Measurements from ENCODE around the gene CPM. TPM values are rescaled to one million over a fixed set of nuclear protein-coding genes. Genes with fewer than 3 reads are reported as not detected.

Gene CPM
- total RNA-seq, 1 donor from 2014 or later = 41.7 TPM

DNA sequence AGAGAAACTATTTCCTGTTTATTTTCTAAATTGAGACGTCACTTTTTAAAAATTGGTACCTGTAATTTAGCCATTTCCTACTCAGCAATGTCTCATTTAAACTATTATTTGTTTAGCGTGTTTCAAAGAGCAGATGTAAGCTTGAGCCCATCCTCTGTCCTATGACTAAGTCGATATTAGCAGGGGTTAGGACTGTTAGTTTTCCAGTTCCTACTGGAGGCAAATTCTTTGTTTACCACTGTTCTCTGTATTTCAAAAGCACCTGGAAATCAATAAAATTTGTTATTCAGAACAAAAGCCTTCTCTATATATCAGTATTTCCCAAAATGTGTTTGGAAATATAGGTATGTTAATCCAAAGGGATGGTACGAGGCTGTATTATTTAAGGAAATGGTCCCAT lies 82.6 kb downstream of the CPM start:
- TF ChIP-seq, protein P1, sequence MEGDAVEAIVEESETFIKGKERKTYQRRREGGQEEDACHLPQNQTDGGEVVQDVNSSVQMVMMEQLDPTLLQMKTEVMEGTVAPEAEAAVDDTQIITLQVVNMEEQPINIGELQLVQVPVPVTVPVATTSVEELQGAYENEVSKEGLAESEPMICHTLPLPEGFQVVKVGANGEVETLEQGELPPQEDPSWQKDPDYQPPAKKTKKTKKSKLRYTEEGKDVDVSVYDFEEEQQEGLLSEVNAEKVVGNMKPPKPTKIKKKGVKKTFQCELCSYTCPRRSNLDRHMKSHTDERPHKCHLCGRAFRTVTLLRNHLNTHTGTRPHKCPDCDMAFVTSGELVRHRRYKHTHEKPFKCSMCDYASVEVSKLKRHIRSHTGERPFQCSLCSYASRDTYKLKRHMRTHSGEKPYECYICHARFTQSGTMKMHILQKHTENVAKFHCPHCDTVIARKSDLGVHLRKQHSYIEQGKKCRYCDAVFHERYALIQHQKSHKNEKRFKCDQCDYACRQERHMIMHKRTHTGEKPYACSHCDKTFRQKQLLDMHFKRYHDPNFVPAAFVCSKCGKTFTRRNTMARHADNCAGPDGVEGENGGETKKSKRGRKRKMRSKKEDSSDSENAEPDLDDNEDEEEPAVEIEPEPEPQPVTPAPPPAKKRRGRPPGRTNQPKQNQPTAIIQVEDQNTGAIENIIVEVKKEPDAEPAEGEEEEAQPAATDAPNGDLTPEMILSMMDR (conservative IDR thresholded peaks at IDR 0.05; ENCODE audit: low read depth, low read length) = no peak
- DNase-seq (ENCODE audit: low read depth) = no peak
- H3K4me3 ChIP-seq (ENCODE audit: low read depth, low read length) = no peak overlapping the region

DNA sequence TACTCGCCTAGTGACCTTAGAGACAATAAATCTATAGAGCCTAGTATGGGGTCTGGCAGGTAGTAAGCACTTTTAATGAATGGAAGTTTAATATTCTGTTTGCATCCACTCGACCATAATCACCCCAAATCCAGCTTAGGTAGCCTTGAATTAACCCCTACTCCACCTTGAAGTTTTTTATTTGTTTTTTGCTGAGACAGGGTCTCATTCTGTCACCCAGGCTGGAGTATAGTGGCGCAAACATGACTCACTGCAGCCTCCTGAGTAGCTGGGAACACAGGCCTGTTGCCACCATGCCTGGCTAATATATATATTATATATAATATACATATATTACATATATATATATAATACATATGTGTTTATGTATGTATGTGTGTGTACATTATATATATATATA lies 86.2 kb downstream of the CPM start:
- DNase-seq (ENCODE audit: low read depth) = no peak
- H3K4me3 ChIP-seq (ENCODE audit: low read depth, low read length) = no peak overlapping the region
- TF ChIP-seq, protein P1 (conservative IDR thresholded peaks at IDR 0.05; ENCODE audit: low read depth, low read length) = no peak

DNA sequence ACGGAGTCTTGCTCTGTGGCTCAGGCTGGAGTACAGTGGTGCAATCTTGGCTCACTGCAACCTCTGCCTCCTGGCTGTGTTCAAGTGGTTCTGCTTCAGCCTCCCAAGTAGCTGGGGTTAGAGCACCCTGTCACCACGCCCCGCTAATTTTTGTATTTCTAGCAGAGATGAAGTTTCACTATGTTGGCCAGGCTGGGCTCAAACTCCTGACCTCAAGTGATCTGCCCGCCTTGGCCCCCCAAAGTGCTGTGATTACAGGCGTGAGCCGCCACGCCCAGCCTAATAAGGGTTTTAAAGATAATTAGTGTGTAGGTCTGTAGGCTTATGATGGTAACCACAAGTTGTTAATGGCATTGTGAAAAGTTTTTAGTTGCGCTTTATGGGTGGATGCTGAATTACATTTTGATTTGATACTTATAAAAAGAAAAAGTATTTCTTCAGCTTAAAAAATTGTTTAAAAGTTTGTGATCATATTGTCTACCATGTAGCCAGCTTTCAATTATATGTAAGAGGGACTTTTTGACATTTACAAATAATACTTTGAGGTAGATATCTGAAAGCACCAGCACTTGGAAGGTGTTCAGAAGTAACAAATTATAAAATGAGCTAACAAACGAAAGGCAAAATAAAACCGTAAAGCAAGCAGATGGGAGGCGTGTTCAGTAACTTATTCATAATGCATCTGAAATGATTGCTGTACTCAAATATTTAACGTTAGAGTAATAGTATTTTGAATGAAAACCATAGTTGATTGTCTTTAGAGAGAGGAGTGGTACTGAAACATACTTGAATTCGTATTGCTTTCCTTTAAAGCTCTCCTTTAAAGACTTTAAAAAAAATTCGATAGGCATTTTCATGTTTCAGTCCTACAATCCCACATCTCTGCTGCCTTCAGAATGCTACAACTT lies 87.9 kb downstream of the CPM start:
- DNase-seq (ENCODE audit: low read depth) = no peak
- TF ChIP-seq, protein P1 (conservative IDR thresholded peaks at IDR 0.05; ENCODE audit: low read depth, low read length) = no peak
- no peak overlapping the region for H3K4me3 ChIP-seq (ENCODE audit: low read depth, low read length)

DNA sequence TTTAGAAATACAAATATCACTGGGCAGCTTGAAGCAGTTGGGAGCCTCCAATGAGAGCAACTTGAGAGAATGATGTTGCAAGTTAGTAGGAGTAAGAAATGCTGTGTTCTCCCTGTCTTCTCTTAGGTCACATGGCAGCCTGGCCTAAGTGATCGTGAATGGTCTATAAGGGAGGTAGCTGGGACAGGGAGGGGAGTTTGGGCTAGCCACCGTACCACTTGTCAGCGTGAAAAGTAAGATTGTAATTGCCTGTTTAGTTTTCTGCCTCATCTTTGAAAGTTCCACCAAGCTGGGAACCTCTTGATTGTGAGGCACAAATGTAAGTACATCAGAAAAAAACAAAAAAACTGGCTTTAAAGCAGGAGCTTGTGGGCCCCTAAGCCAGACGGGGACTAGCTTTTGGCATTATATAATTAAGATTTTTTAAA lies 88.6 kb downstream of the CPM start:
- TF ChIP-seq, protein P1 (conservative IDR thresholded peaks at IDR 0.05; ENCODE audit: low read depth, low read length) = no peak
- no peak overlapping the region for H3K4me3 ChIP-seq (ENCODE audit: low read depth, low read length)
- DNase-seq (ENCODE audit: low read depth) = no peak

DNA sequence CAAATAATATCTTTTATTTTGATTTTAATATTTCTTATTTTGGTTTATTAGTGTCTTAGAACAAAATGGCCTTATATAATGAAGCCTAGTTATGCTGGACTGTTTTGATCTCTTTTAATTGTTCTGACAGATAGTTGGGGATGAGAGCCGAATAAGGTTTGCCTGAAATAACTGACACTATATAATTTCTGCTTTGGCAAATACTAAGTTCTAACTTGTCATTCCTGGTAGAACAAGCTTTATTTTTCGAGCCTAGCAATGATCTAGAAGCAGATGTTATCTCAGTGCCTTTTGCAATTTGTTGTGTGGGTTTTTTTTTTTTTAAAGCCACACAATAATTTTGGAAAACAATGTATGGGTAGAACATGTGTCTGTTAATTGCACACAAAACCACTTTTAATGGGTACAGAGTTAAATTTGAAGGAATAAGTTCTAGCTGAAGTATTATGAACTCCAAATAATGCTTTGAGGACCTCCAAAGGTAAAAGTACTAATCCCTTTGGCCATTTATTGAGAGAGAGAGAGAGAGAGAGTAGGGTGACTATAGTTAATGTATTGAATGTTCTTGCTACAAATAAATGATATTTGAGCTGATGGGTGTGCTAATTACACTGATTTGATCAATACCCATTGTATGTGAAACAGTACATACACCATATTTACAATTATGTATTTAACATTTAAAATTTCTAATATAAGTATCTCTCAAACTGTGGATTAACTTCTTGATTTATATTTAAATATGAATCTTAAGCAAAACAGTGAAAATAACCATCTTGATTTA lies 90.0 kb downstream of the CPM start:
- TF ChIP-seq, protein P1 (conservative IDR thresholded peaks at IDR 0.05; ENCODE audit: low read depth, low read length) = no peak
- H3K4me3 ChIP-seq (ENCODE audit: low read depth, low read length) = no peak overlapping the region
- no peak for DNase-seq (ENCODE audit: low read depth)

DNA sequence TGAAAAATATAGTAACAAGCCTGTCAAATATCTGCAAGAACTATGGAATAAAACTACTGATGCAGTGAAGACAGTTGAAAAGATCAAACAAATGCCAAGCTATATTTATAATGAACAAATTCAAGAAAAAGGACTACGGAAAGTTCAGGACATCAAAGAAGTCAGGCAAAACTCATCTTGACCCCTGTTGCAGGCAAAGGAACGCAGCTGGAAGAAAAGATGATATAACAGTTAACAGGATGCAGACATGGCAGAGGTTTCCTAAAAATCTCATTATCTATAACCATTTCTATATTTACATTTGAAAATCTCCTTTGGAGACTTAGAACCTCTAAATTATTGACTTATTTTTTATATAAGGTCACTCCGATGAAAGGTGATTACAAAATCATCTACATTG lies 90.8 kb downstream of the CPM start:
- no peak for DNase-seq (ENCODE audit: low read depth)
- H3K4me3 ChIP-seq (ENCODE audit: low read depth, low read length) = no peak overlapping the region
- TF ChIP-seq, protein P1 (conservative IDR thresholded peaks at IDR 0.05; ENCODE audit: low read depth, low read length) = no peak
